ENCODE measurements around the gene MRPL12. TPM values are rescaled to one million over a fixed set of nuclear protein-coding genes. Genes with fewer than 3 reads are reported as not detected.

The MRPL12 gene
- total and polyA plus RNA-seq, 2 of the 13 experiments (the other 11 are each of a cell fraction or from before 2014, with no cell fraction given): 39.1 to 94.1 TPM

DNA sequence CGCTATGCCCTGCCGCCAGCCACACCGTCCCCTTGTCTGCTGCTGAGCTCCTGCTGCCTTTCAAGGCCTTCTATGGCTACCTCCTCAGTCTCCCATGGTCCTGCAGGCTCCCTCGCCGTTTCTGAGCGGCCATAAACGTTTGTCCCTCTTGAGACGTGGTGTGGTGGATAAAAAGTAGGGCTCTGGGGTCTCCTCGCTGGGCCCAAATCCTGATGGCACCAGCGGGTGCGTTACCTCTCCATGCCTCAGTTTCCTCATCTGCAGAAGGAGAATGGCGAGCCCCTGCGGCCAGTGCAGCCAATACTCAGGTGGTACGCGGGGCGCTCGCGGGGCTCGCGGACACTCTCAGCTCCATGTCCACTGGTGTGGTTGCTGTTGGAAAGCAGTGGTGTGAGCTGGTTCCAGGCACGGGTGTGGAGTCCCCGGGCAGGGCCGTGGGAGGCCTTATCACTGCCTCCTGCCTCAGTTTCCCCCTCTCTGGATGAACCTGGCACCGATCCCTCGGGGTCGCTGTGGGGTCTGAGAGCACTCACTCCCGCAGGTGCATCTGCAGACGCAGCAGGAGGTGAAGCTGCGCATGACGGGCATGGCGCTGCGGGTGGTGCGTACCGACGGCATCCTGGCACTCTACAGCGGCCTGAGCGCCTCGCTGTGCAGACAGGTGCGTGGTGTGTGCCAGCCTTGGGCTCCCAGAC is 11.4 kb downstream of the MRPL12 start (continued):
- TF ChIP-seq, protein P1, sequence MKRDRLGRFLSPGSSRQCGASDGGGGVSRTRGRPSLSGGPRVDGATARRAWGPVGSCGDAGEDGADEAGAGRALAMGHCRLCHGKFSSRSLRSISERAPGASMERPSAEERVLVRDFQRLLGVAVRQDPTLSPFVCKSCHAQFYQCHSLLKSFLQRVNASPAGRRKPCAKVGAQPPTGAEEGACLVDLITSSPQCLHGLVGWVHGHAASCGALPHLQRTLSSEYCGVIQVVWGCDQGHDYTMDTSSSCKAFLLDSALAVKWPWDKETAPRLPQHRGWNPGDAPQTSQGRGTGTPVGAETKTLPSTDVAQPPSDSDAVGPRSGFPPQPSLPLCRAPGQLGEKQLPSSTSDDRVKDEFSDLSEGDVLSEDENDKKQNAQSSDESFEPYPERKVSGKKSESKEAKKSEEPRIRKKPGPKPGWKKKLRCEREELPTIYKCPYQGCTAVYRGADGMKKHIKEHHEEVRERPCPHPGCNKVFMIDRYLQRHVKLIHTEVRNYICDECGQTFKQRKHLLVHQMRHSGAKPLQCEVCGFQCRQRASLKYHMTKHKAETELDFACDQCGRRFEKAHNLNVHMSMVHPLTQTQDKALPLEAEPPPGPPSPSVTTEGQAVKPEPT (CRISPR knock-in tag; IDR thresholded peaks at IDR 0.05; ENCODE audit: low read depth): no peak
- TF ChIP-seq NPAS2 (CRISPR knock-in tag; IDR thresholded peaks at IDR 0.05; ENCODE audit: borderline replicate concordance) (no peak), ELF4 (CRISPR knock-in tag; IDR thresholded peaks at IDR 0.05; ENCODE audit: borderline replicate concordance) (no peak), RBM22 (optimal IDR thresholded peaks at IDR 0.05; ENCODE audit: low read length) (no peak), CEBPB (IDR thresholded peaks at IDR 0.05; ENCODE audit: borderline replicate concordance, low read depth, low read length) (no peak), SPEN (CRISPR knock-in tag; IDR thresholded peaks at IDR 0.05; ENCODE audit: low read depth) (0 out of 2 replicates have a peak, but pooled peaks have one; percentile 5), GABPA (IDR thresholded peaks at IDR 0.05; ENCODE audit: low read depth, low read length) (no peak), GABPA (CRISPR knock-in tag; IDR thresholded peaks at IDR 0.05; ENCODE audit: low read depth) (no peak), ZNF296 (CRISPR knock-in tag; conservative IDR thresholded peaks at IDR 0.05) (0 out of 2 replicates have a peak, but pooled peaks have one; percentile 8), ZNF24 (IDR thresholded peaks at IDR 0.05) (no peak), CBX1 (IDR thresholded peaks at IDR 0.05; ENCODE audit: low read depth) (no peak), TP53 (CRISPR knock-in tag; conservative IDR thresholded peaks at IDR 0.05) (no peak), ZNF484 (CRISPR knock-in tag; IDR thresholded peaks at IDR 0.05; ENCODE audit: borderline replicate concordance, low read depth) (no peak), ZNF292 (CRISPR knock-in tag; IDR thresholded peaks at IDR 0.05; ENCODE audit: borderline replicate concordance, low read depth) (no peak), ZNF224 (CRISPR knock-in tag; IDR thresholded peaks at IDR 0.05) (0 out of 2 replicates have a peak, but pooled peaks have one; percentile 52), HDAC1 (CRISPR knock-in tag; IDR thresholded peaks at IDR 0.05) (no peak), ZNF652 (CRISPR knock-in tag; IDR thresholded peaks at IDR 0.05; ENCODE audit: borderline replicate concordance, low read depth) (no peak), MED13 (CRISPR knock-in tag; IDR thresholded peaks at IDR 0.05) (0 out of 2 replicates have a peak, but pooled peaks have one; percentile 2), ZNF790 (CRISPR knock-in tag; IDR thresholded peaks at IDR 0.05; ENCODE audit: borderline replicate concordance) (no peak), ZNF354B (CRISPR knock-in tag; IDR thresholded peaks at IDR 0.05) (no peak)
- TF ChIP-seq, protein P2, sequence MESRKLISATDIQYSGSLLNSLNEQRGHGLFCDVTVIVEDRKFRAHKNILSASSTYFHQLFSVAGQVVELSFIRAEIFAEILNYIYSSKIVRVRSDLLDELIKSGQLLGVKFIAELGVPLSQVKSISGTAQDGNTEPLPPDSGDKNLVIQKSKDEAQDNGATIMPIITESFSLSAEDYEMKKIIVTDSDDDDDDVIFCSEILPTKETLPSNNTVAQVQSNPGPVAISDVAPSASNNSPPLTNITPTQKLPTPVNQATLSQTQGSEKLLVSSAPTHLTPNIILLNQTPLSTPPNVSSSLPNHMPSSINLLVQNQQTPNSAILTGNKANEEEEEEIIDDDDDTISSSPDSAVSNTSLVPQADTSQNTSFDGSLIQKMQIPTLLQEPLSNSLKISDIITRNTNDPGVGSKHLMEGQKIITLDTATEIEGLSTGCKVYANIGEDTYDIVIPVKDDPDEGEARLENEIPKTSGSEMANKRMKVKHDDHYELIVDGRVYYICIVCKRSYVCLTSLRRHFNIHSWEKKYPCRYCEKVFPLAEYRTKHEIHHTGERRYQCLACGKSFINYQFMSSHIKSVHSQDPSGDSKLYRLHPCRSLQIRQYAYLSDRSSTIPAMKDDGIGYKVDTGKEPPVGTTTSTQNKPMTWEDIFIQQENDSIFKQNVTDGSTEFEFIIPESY (CRISPR knock-in tag; IDR thresholded peaks at IDR 0.05): peak; percentile 86
- TF ChIP-seq, protein P3, sequence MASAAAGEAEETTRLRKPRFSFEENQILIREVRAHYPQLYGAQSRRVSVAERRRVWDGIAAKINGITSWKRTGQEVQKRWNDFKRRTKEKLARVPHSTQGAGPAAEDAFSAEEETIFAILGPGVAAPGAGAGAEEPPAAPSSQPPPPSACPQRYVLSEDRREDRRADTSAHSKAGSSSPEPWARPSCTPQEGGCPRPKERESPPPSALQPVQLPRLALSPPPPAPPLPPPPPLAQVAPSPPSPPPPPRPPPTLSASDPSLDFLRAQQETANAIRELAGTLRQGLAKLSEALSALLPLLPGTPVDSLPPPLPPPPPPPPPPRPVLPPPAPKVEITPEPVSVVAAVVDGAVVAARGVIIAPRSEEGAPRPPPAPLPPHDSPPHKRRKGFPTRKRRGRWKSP (CRISPR knock-in tag; IDR thresholded peaks at IDR 0.05): no peak
- TF ChIP-seq, protein P4, sequence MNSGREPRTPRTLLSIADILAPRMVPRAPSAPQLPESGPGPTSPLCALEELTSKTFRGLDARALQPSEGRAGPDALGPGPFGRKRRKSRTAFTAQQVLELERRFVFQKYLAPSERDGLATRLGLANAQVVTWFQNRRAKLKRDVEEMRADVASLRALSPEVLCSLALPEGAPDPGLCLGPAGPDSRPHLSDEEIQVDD (CRISPR knock-in tag; IDR thresholded peaks at IDR 0.05; ENCODE audit: borderline replicate concordance): 0 out of 2 replicates have a peak, but pooled peaks have one; percentile 37

Data from HepG2 (cell line).